Measurements from ENCODE around the gene RNH1. TPM values are rescaled to one million over a fixed set of nuclear protein-coding genes. Genes with fewer than 3 reads are reported as not detected.

Gene RNH1
- total RNA-seq, 5 donors from 2014 or later (not counting 1 experiment from before 2014, with no cell fraction given), result 126 to 141 (median 131) TPM

Other genes starting within 250 kb of the RNH1 start
- gene NLRP6, start 228.8 kb downstream of the RNH1 start, total RNA-seq, result 10 to 100 TPM in 3 of 5 donors, 1 to 10 TPM in 2; 6.7 to 27.7 (median 20.9) TPM
- gene PGGHG, start 218.1 kb downstream of the RNH1 start, total RNA-seq, result 100 to 1,000 TPM; 252 to 818 (median 459) TPM
- not detected for gene IFITM5, start 207.7 kb downstream of the RNH1 start, total RNA-seq
- 100 to 1,000 TPM; 276 to 654 (median 359) TPM for gene IFITM2, start 199.4 kb downstream of the RNH1 start, total RNA-seq
- gene IFITM1, start 193.2 kb downstream of the RNH1 start, total RNA-seq, result 100 to 1,000 TPM; 201 to 427 (median 243) TPM
- gene IFITM3, start 186.4 kb downstream of the RNH1 start, total RNA-seq, result 10 to 100 TPM in 4 of 5 donors, 1 to 10 TPM in 1; 2.1 to 35.5 (median 17.6) TPM
- 1 to 10 TPM; 1.7 to 5.6 (median 2.8) TPM for gene B4GALNT4, start 137.7 kb downstream of the RNH1 start, total RNA-seq
- gene PKP3, start 113.0 kb downstream of the RNH1 start, total RNA-seq, result under 1 TPM in 4 of 5 donors, not detected in 1; 0.32 to 0.85 (median 0.47) TPM
- 100 to 1,000 TPM; 395 to 488 (median 460) TPM for gene SIGIRR, start 92.2 kb downstream of the RNH1 start, total RNA-seq
- 100 to 1,000 TPM; 103 to 128 (median 120) TPM for gene ANO9, start 65.2 kb downstream of the RNH1 start, total RNA-seq
- 10 to 100 TPM; 22.4 to 33.5 (median 28.7) TPM for gene PTDSS2, start 57.0 kb downstream of the RNH1 start, total RNA-seq
- 10 to 100 TPM; 27.6 to 53.4 (median 47.6) TPM for gene HRAS, start 28.3 kb upstream of the RNH1 start, total RNA-seq
- 1 to 10 TPM; 3.4 to 6.1 (median 5.6) TPM for gene LRRC56, start 30.3 kb upstream of the RNH1 start, total RNA-seq
- 10 to 100 TPM in 1 of 5 donors, 1 to 10 TPM in 4; 5.1 to 13.4 (median 8.8) TPM for gene LMNTD2, start 53.5 kb upstream of the RNH1 start, total RNA-seq
- 10 to 100 TPM; 23.2 to 68.4 (median 63.4) TPM for gene RASSF7, start 53.7 kb upstream of the RNH1 start, total RNA-seq
- 10 to 100 TPM; 40.2 to 69.4 (median 66.3) TPM for gene PHRF1, start 69.2 kb upstream of the RNH1 start, total RNA-seq
- 100 to 1,000 TPM in 1 of 5 donors, 10 to 100 TPM in 4; 58.9 to 128 (median 73.7) TPM for gene IRF7, start 108.7 kb upstream of the RNH1 start, total RNA-seq
- under 1 TPM in 2 of 5 donors, not detected in 3; 0.26 to 0.29 TPM for gene CDHR5, start 117.7 kb upstream of the RNH1 start, total RNA-seq
- gene SCT, start 119.9 kb upstream of the RNH1 start, total RNA-seq, result not detected
- gene DRD4, start 130.0 kb upstream of the RNH1 start, total RNA-seq, result 1 to 10 TPM in 2 of 5 donors, under 1 TPM in 3; 0.49 to 1.3 (median 0.98) TPM
- 100 to 1,000 TPM in 1 of 5 donors, 10 to 100 TPM in 4; 55.8 to 121 (median 57.3) TPM for gene DEAF1, start 188.0 kb upstream of the RNH1 start, total RNA-seq
- gene TMEM80, start 188.6 kb upstream of the RNH1 start, total RNA-seq, result 10 to 100 TPM; 21.2 to 43.9 (median 42.4) TPM
- 10 to 100 TPM in 4 of 5 donors, 1 to 10 TPM in 1; 7.5 to 18.5 (median 14.6) TPM for gene EPS8L2, start 199.0 kb upstream of the RNH1 start, total RNA-seq
- 100 to 1,000 TPM in 3 of 5 donors, 10 to 100 TPM in 2; 60.5 to 106 (median 102) TPM for gene TALDO1, start 240.2 kb upstream of the RNH1 start, total RNA-seq

All from T-cell (primary cell).